Sigmoid colon (tissue), 7 donors: ENCODE data around the gene PDE1A. TPM values are rescaled to one million over a fixed set of nuclear protein-coding genes. Genes with fewer than 3 reads are reported as not detected.

Experiments
- DNase-seq: peaks from one replicate; pipeline ENCODE4 v3.0.0-alpha.2; 2019
- H3K27ac ChIP-seq, 4 donors: fragments of 200-600 bp; sonication (generic); one replicate each; pipeline ENCODE4 v1.5.1; 2016 to 2019; ENCODE audit warnings: mild to moderate bottlenecking in 1 of 4
- H3K27me3 ChIP-seq, 3 donors: fragments of 200-600 bp; sonication (generic); one replicate each; pipeline ENCODE4 v1.5.1; 2019; ENCODE audit warnings: mild to moderate bottlenecking in 1 of 3
- H3K36me3 ChIP-seq, 4 donors: fragments of 200-600 bp; sonication (generic); one replicate each; pipeline ENCODE4 v1.5.1; 2016 to 2019
- H3K4me1 ChIP-seq, 4 donors: fragments of 200-600 bp; sonication (generic); one replicate each; pipeline ENCODE4 v1.5.1; 2017 to 2019
- H3K4me3 ChIP-seq, 4 donors: fragments of 200-600 bp; sonication (generic); one replicate each; pipeline ENCODE4 v1.5.1; 2017 to 2019; ENCODE audit warnings: mild to moderate bottlenecking in 2 of 4, moderate library complexity in 1 of 4
- H3K9me3 ChIP-seq, 4 donors: fragments of 200-600 bp in 3 of 4; sonication (generic) in 3 of 4; one replicate each; pipeline versions ENCODE4 v1.5.1 to v1.6.1; 2013 to 2019
- CTCF ChIP-seq, 4 experiments: fragments of 450-650 bp in 3 of 4; fragments of 200-600 bp in 1 of 4; IDR thresholded peaks; one replicate each; pipeline ENCODE4 v1.5.1; 2016 to 2019; ENCODE audit warnings: antibody characterized with exemption in 4 of 4, mild to moderate bottlenecking in 3 of 4, moderate library complexity in 2 of 4
- EP300 ChIP-seq, 4 donors: sonication (generic); formaldehyde crosslinking; IDR thresholded peaks; one replicate each; pipeline ENCODE4 v1.6.1; 2017; ENCODE audit warnings: antibody characterized with exemption in 4 of 4
- POLR2A ChIP-seq, 2 donors: fragments of 450-650 bp; IDR thresholded peaks; one replicate each; pipeline ENCODE4 v1.6.1; 2016; ENCODE audit warnings: antibody characterized with exemption in 2 of 2, mild to moderate bottlenecking in 2 of 2, moderate library complexity in 2 of 2
- POLR2AphosphoS5 ChIP-seq, 4 donors: sonication (generic); formaldehyde crosslinking; IDR thresholded peaks; one replicate each; pipeline ENCODE4 v1.6.1; 2017; ENCODE audit warnings: antibody characterized with exemption in 4 of 4
- whole genome bisulfite sequencing, 2 donors: extraction: QIAGEN DNeasy Blood & Tissue Kit; methylation state at CpG; one replicate each; pipeline ENCODE4 v1.1.7; 2013; 5-methylcytosine and 5-hydroxymethylcytosine counted together
- intact Hi-C: fragments of 100-400 bp; cut with DNase I; formaldehyde crosslinking; loops from one replicate; pipeline ENCODE4 v1.15.1; 2023
- polyA plus RNA-seq, 3 donors: library from polyadenylated mRNA; stranded (reverse); fragments of 200-250 nt; gene quantifications; one replicate each; pipeline ENCODE4 v1.2.3, GENCODE V29; 2013
- total RNA-seq, 4 donors: library from RNA; depleted of rRNA; stranded (reverse); fragments of >200 nt; gene quantifications; one replicate each; pipeline ENCODE4 v1.1.0, GENCODE V29; 2016
- donor health status: healthy with polysubstance abuse.
- donor health status: Bipolar disorder and iron deficiency.
- donor health status: healthy.

The PDE1A gene
- total and polyA plus RNA-seq, 7 donors: 0.69 to 37.1 (median 17.2) TPM

GRCh38 chr2:182365855-182366254, 61.0 kb downstream of the PDE1A start:
- Histone ChIP-seq H3K27me3 (no peaks in the 10 kb centered on the region), H3K4me1 (peaks cover 0 to 6% (median under 1%) of the 10 kb centered on the region in 4 donors), H3K4me3 (no peak overlapping the region), H3K27ac (peak overlapping the region in 3 of 4 donors; percentile 40 to 64 (median 61)), H3K9me3 (no peaks in the 10 kb centered on the region), H3K36me3 (no peaks in the 10 kb centered on the region)
- intact Hi-C loops: loop anchor here (5.0 kb wide), 1 partner anchor 56 kb away; no protein-coding TSS in a partner anchor
- 64 to 71% methylated on average over 3 of the region's 3 CpGs for WGBS, 2 donors
- DNase-seq: no peak
- TF ChIP-seq POLR2AphosphoS5 (IDR thresholded peaks at IDR 0.05): no peak
- no peak for TF ChIP-seq EP300 (IDR thresholded peaks at IDR 0.05)

GRCh38 chr2:182361477-182361876, 65.4 kb downstream of the PDE1A start:
- DNase-seq: no peak
- Histone ChIP-seq H3K9me3 (no peaks in the 10 kb centered on the region), H3K27ac (peak overlapping the region; percentile 23 to 71 (median 50)), H3K36me3 (no peaks in the 10 kb centered on the region), H3K4me1 (peaks cover 0 to 25% (median 10%) of the 10 kb centered on the region in 4 donors), H3K27me3 (no peaks in the 10 kb centered on the region), H3K4me3 (no peak overlapping the region)
- intact Hi-C loops: no loop called here
- no peak for TF ChIP-seq POLR2AphosphoS5 (IDR thresholded peaks at IDR 0.05)
- no peak for TF ChIP-seq EP300 (IDR thresholded peaks at IDR 0.05)
- WGBS, 2 donors: 22 to 56% methylated on average over 1 of the region's 1 CpG

- H3K27ac ChIP-seq: peak overlapping the region; percentile 42 to 71 (median 66)
- peaks cover 0 to 25% (median 10%) of the 10 kb centered on the region in 4 donors for H3K4me1 ChIP-seq
- no peak overlapping the region for H3K4me3 ChIP-seq
- H3K27me3 ChIP-seq: no peaks in the 10 kb centered on the region
- TF ChIP-seq POLR2AphosphoS5 (IDR thresholded peaks at IDR 0.05) (no peak), CTCF (IDR thresholded peaks at IDR 0.05) (no peak), EP300 (IDR thresholded peaks at IDR 0.05) (no peak), POLR2A (IDR thresholded peaks at IDR 0.05) (no peak)
- H3K9me3 ChIP-seq: no peaks in the 10 kb centered on the region
- H3K36me3 ChIP-seq: no peaks in the 10 kb centered on the region
- intact Hi-C loops: no loop called here
- 88 to 92% methylated on average over 2 of the region's 2 CpGs for WGBS, 2 donors
- DNase-seq: no peak
Observed at GRCh38 chr2:182360663-182361260, 66.1 kb downstream of the PDE1A start.

GRCh38 chr2:182359990-182360662, 66.7 kb downstream of the PDE1A start:
- H3K4me3 ChIP-seq: peak overlapping the region in 2 of 4 donors; percentile 1 to 12
- intact Hi-C loops: loop anchor here (2.0 to 10.0 kb wide), 2 partner anchors 185 to 259 kb away; no protein-coding TSS in a partner anchor

More at GRCh38 chr2:182359990-182360662, 66.7 kb downstream of the PDE1A start:
- H3K27ac ChIP-seq: peak overlapping the region; percentile 42 to 71 (median 66)
- WGBS, 2 donors: 14 to 55% methylated on average over 10 of the region's 10 CpGs
- peak; percentile 82 for DNase-seq
- no peaks in the 10 kb centered on the region for H3K36me3 ChIP-seq
- no peaks in the 10 kb centered on the region for H3K27me3 ChIP-seq
- H3K9me3 ChIP-seq: no peaks in the 10 kb centered on the region
- TF ChIP-seq POLR2AphosphoS5 (IDR thresholded peaks at IDR 0.05) (peak in 3 of 4 donors; percentile 59 to 64 (median 61)), CTCF (IDR thresholded peaks at IDR 0.05) (no peak)
- peaks cover 0 to 25% (median 10%) of the 10 kb centered on the region in 4 donors for H3K4me1 ChIP-seq
